Activated gamma-delta T cell treated with anti-CD3 and anti-CD28 coated beads, Interleukin-2, amount 50 U/mL, for 16 hours (primary cell): ENCODE measurements around the gene ESAM.
"Not testable (repeated sequence)": the region's sequence is repeated elsewhere in the genome, so short reads cannot be mapped to it uniquely, and the experiment has no call there.

Experiments
- DNase-seq: peaks from one replicate; pipeline ENCODE4 v3.0.0-alpha.2; 2020; ENCODE audit warnings: low read depth

Gene ESAM

DNA sequence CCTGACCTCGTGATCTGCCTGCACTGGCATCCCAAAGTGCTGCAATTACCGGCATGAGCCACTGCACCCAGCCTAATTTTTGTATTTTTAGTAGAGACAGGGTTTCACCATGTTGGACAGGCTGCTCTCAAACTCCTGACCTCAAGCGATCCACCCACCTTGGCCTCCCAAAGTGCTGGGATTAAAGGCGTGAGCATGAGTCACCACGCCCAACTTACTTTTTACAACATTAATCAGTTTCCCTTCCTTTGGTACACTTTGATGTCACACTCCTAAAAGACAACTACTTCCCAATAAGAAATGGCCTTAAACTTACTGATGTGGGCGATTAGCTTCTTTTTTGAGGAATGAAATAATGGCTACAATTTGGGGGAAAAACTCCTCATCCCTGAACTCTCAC, 8.9 kb upstream of the ESAM start:
- DNase-seq: not testable (repeated sequence)

DNA sequence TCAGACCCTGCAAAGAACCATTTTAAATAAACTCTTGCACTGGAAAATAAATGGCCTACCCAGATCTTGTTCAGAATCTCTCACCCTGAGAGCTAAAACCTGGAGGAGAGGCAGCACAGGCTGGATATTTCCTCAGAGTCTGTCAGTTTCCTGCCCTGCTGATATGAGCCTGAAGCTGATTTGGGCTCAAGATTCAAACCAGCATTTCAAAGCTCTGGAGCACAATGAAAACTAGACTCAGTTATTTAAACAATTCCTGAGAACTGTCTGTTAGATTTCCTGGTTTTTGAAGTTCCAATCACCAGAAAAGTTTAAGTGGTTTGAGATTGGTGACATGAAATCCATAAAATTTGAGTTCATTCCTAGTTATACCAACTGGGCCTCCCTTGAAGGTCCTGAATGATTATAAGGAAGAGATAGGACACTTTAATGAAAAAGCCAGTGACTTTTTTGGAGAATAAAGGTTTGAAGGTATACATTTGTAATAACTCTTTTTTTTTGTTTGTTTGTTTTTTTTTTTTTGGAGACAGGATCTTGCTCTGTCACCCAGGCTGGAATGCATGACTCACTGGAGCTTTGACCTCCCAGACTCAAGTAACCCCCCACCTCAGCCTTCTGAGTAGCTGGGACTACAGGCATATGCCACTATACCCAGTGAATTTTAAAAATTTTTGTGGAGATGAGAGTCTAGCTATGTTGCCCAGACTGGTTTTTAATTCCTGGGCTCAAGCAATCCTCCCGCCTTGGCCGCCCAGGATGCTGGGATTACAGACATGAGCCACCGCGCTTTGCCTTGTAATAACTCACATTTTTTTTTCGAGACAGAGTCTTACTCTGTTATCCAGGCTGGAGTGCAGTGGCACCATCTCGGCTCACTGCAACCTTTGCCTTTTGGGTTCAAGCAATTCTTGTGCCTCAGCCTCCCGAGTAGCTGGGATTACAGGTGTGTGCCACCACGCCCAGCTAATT, 8.0 kb upstream of the ESAM start:
- no peak for DNase-seq

DNA sequence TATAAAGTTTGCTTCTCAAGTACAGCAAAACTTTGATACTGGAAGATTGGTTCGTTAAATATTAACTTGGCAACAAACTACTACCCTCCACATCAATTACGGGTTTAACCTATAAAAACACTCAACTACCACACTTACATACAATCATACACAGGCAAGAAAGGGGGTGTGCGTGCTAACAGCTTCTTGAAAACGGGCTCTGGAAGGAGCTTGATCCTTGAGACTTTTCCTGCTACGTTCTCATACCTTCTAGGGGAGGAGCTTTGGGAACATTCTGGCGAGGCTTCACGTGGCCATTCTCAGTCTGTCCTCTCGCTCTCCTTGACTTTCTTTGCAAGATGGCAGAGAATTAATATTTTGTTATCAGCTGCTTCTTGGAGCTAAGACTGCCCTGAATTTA, 6.8 kb upstream of the ESAM start:
- no peak for DNase-seq

DNA sequence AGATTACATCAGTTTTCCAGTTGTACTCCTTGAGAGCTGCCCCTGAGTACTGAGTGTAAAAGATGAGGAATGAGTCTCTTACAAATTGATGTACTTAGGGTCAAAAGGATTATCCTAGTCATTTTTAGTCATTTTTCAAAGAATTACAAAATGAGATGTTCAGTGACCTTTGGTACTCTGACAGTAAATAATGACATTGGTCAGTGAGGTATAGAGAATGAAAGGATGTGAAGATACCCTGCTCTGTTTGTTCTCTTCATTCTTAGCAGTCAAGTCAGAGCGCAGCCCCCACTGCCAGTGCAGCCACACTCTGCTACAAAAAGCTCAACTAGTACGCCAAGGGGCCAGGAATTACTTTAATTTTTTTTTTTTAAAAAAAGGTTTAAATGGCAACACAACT, 4.1 kb upstream of the ESAM start:
- no peak for DNase-seq

DNA sequence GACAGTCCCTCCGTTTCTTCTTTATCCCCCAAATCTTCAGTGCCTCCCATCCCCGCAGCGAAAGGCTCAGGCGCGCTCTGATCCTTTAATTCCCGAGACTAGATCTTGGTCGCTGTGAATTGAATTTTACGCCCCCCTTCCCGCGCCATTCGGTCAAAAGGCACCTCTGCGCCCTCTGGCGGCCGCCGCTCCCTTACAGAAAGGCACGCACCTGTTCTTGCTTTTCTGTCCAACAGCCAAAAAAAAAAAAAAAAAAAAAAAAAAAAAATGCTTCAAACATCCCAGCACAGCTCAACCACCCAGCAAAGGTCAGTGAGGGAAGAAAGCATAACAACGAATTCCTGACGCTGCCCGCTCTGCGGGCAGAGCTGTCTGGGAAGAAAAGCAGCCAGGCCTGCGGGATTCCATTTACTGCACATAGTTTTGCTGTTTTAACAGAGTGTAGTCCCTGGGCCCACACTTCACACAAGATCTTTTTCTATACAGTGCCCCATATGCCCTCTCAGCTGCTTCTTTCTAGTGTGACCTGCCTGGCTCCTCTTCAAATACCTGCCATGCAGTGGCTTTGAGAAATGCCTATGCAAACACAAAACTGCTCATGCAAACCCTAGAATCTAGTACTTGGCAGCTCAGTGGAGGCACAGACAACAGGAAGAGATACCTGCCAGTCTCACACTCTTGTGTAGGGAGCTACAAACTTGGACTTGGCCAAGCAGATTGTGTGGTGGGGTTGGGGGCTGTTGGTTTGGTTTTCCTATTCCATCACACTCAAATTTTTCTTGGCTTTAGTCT, 1.3 kb upstream of the ESAM start:
- DNase-seq: peak; percentile 81

DNA sequence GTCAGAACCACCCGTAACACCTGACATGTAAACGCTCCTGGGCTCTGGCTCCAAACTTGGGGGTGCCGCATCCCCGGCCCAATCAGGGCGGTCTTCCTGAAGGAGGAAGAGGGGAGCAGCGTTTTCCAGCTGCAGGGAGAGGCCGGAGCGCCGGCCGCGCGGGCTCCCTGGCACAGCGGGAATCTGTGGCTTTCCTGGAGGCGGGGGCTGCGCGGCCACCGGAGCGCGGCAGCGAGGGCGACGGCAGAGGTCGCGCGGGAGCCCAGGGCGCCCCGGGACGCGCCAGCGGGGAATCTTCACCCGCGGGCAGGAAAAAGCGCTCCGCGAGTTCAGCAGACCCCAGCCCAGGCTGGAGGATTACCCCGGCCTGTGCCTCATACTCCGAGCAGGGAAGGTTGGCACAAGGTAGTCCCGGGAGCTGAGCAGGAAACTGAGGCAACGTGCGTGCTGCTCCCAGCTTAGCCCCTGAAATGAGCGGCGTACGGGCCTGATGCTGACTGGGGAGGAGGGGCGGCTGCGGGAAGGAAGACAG, 600 bp upstream of the ESAM start:
- DNase-seq: no peak

DNA sequence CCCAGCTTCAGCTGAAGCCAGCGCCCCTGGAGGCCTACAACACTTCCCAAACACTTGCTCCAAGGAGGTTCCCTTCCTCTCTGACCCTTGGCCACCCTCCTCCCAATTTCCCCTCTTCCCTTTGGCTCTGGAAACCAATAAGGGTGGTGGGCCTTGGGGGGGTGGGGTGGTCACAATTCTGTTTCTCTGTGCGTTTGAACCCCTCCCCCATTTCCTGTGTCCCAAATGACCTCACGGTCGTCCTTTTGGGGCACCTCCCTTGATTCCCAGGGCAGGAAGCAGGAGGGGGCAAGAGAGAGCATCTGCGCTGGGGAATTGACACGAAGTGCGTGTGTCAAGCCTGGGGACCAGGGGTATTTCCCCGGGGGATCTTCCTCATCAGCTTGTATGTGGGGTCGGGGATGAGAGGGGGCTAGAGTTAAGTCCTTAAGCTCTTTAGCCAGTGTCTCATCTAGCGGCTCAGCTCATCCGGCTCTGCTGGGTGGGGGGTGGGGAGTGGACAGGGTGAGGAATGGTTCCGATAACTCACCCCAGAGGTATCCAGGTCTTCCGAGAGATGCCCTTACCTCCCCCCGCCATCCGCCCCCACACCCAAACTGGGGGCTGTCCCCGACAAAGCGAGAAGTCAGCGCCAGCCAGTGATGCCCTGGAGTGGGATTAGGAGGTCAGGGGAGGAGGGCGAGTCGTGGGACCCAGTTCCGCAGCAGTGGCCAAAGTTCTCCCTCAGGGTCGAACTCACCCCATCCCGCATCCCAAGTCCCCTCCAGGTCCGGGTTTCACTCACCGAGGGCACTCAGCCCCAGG, 587 bp downstream of the ESAM start:
- DNase-seq: no peak

DNA sequence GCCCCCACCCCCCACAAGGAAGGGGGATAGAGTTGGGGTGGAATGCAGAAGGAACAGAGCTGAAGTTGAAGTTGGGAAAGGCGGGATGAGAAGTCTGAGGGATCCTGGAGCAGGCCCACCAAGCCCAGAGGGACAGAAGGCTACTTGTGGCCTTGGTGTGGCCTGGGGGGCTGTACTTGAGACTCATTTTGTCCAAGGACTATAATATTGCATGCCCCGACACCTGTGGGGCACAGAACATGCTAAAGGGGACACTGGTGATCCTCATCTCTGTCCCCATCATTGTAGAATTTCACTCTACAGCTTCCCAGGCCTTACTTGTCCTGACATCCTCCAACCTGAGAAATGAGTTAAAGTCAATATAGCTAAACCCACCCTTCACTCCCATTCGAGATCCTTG, 1.3 kb downstream of the ESAM start:
- DNase-seq: no peak

DNA sequence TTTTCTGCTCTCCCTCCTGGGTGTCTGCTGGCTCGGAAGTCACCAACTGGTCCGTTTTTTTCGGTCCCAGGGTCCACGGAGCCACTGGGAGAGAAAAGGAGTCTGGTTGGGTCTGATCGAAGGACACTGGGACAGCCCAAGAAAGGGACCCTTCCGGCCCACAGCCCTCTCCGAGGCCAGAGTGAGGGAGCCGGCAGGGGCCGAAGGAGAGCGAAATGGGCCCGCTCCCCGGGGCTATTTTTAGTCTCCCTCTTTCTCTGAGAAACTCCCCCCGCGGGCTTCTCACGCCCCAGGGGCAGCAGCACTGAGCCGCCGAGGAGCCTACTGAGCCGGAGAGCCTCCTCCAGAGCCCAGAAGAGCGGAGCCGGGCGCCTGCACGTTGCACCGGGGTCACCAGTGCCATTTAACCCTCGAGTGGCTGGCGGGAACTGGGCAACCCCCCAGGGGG, 1.9 kb downstream of the ESAM start:
- DNase-seq: no peak

DNA sequence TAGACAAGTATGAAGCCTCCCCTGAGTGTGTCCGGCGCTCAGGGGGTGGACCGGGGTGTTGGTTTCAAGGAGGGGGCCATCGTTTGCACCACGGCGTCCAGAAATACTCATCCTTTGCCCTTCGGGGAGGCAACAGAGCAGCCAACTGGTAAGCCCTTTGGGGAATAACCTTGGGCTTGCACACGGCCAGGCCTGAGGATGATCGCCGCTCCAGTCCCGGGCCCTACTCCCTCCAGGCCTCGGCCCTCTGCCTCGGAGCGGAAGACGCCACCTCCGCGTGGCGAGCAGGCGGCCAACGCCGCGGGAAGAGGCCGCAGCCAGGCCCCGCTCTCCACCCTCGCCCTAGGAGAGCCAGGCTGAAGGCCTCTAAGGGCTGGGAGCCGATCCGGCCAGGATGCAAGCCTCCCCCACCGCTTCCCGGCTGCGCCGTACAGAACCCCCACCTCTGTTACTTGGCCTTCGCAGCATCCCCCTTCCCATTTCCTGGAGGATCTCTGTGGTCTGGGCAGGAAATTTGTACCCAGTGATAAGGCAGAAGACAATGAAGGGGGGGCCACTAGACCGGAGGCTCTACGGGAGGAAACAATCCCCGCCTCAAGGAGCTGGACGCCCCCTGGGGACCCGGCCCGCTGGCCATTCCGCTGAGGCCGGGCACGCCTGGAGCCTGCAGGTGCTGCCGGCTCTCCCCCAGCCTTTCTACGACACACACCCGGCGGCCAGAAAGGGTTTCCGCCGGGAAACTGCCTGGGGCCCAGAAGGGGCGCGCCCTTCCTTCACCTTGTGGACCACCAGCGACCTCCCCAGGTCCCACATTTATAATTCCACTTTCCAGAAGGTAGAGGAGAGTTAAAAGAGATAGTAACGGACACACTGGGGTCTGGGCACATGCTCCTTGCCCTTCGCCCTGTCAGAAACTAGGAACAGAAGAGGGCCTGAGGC, 2.6 kb downstream of the ESAM start:
- no peak for DNase-seq

DNA sequence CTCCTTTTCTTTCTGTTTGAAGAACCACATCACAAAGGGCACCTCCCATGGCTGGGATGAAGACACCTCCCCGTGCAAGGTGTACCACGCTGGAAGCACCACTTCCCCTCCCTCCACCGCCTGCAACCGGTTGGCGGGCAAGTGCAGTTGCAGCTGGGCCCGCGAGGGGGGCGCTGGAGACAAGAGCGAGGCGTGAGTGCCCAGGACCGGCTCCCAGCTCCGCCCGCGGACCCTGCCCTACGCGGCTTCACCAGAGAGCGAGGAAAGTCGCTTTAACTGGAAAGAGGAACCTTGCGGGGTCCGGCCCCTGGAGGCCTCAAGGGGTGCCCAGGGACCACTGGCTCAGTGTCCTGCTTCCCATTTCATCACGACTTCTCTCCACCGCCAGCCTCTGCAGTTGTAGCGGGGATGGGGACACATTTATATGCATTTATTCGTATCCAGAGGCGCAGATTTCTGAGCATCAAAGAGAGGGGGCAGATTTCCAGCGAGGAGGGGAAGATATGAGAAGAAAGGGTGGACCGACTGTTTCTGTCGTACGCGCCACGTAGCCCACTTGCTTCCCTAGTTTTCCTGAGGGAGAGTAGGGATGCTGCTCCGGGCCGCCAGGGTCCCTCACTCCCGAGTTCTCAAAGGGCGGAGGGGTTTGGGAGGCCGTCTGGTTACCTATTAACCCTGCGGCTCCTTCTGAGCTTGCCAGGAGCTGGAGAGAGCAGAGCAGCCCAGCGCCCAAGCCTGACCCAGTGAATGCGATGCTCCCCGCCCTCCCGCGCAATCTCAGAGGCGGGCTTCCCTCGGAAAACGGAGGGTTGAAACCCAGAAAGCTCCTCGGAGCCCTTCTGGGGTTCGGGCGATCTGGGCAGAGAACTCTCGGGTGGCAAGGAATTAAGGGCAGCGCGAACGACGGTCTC, 3.5 kb downstream of the ESAM start:
- peak; percentile 36 for DNase-seq

DNA sequence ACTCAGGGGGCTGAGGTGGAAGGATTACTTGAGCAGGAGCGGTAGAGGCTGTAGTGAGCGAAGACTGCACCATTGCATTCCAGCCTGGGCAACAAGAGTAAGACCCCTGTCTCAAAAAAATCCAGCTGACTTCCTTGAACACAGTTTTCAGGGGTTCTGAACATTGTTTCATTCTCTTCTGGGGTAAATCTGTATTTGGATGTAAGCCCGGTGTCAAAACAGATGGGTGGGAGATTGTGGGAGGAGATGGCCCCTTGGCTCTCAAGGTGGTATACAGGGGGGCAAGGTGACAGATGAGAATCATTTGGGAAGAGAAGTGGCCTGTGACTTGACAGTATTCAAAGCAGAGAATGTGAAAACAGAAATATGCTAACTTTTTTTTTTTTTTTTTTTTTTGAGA, 4.8 kb downstream of the ESAM start:
- no peak for DNase-seq

DNA sequence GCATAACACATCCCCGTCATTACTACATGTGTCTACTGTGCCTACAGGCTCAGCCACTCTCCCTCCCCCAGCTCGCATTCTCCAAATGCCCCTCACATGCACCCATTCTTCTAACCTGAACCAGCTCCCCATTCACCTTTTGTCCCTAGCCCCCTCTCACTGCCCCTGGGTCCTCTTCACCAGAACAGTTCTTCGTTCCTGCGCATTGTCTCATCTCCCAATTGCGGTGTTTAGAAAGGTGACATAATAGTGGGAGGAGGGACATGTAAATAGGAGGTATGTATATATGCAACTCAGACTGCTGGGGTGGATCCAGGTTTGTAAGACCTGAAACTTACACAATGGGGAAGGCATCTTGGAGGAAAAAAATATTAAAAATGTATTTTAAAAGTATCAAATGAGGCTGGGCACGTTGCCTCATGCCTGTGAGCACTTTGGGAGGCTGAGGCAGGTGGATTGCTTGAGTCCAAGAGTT, 5.3 kb downstream of the ESAM start:
- no peak for DNase-seq

DNA sequence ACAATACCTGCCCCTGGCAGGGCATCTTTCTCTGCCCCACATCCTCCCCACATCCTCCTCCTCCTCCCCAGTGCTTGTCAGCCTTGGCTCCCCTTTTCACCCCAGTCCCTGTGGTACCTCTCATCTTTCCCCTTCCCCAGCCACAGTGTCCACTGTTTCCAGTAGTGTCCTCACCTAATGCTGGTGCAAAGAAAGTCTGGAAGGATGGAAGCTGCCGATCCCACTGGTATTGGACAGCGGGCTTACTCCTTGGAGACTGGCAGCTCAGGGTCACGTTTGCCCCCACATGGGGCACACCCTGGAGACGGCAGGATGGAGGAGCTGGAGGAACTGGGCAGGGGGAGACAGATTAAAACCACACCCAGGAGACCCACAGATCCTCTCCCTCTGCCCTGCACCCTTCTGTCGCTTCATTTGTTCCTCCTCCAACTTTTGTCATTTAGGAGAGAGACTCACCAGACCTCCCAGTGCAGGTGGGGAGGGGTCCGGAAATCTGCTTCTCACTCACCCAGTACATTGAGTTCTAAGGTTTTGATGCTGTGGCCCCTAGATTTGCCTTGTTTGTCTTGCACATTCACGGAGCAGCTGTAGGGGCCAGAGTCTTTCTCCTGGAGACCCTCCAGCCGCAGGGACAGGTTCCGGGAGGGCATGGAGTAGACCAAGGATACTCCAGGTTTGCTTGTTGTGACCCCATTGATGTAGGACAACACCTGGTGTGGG, 5.9 kb downstream of the ESAM start:
- DNase-seq: no peak

DNA sequence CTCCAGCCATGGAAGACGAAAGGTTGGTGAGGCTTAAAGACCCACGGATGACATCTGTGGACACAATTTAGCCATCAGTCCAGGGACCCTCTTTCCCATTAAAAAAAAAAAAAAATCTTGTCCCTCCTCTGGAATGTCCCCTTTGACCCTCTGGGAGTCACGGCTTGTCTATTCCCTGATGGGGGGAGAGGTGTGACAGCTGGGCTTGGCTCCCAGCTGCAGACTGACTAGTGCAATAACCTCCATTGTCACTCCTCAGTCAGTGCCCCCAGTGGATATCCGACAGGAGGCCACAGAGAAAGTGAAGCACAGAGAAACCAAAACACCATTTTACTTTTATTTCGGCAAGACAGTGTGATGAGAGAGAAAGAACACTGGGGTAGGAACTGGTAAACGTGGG, 7.4 kb downstream of the ESAM start:
- no peak for DNase-seq

DNA sequence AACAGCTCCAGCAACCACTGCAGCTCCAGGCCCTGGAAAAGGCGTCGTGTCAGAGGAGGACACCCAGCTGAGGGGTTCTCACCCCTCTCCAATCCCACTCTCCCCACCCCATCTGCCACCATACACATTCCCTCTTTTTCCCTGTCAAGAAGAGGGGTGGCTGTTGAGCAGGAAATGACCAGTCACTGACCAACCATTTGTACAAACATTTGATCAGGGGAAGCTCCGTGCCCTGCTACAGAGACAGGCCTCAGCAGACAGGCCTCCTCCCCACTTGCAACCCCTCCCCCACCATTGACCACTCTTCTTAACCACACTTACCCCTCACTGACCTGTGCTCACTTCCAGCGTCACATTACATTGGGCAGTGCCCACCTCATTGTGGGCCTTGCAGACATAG, 7.8 kb downstream of the ESAM start:
- no peak for DNase-seq

DNA sequence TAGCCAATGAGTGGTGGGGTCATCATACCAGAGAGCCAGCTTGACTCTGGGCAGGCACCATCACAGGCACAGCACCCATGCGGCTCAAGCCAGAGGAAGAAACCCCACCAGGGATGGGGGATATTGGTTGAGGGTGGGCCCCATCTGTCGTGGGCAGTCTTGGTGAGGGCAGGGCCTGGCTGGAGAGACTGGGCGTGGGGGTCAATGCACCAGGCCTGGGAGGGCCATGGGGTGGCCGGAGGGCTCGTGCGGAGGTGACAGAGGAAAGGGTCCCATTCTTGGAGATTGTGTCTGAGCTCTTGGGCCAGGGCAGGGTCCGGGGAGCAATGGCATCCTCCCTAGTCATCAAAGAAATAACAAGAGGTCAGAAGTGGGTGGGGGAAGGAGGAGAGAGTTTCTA, 8.5 kb downstream of the ESAM start:
- no peak for DNase-seq

DNA sequence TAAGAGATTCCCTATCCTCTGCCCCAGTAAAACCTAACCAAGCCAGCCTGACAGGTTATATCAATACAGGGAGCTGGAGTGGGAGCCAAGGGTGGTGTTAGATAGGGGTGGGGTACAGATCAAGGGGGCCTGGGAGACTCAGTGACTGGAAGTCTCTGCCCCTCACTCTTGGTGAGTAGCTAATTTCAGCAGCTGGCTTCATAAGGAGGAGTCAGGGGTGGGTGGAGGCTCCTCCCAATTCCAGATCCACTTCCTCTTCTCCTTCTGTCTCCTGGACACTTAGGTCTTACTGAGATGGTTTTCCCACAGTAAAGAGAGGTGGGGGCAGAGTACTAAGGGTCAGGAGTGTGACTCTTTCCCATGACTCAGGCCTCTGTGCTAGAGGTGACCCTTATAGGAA, 8.9 kb downstream of the ESAM start:
- DNase-seq: no peak

DNA sequence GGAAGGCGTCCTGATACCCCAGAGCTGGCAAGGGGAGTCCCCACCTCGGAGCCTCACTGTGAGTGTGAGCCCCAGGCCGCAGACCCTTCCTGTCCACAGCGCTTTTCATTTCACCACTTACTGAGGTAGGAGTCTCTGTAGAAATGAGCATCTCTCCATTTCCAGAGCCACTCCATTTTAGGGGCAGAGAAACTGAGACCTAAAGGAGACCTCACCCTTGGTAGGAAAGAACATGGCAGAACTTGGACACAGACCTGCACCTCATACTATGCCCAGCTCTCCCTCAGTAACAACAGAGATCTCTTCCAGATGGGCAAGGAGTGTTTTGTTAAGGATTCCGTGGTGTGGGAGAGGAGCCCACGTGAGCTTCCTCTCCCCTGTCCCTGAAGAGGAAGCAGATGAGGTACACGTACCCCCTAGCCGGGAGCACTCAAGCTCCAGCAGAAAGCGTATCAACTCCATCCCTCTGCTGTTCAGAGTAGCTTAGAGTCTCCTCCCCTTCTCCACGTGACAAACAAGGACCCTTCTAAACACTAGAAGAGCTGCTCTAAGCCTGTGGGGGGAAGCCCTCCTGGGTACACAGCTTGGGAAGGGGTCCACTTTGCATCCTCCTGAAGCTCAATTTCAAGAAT, 9.5 kb downstream of the ESAM start:
- DNase-seq: no peak
